B cell (primary cell): Measurements from ENCODE around the gene ATP11A. TPM values are rescaled to one million over a fixed set of nuclear protein-coding genes. Genes with fewer than 3 reads are reported as not detected.

ENCODE experiments used
- ATAC-seq: fragments of 200-7000 bp; cut with Tn5 transposase; one replicate; pipeline ENCODE4 v1.10.0; 2021; ENCODE audit warnings: low read depth, mild to moderate bottlenecking, moderate number of reproducible peaks, moderate library complexity
- CTCF ChIA-PET: fragments of 350-600 bp; sonication (Branson Sonifier 250); formaldehyde crosslinking; loops from one replicate; lab custom pipeline; 2021; ENCODE audit warnings: antibody characterized with exemption, inconsistent platforms; lab: Charles Lee
- POLR2A ChIA-PET: fragments of 350-600 bp; sonication (Branson Sonifier 250); formaldehyde crosslinking; loops from one replicate; lab custom pipeline; 2021; ENCODE audit warnings: antibody characterized with exemption; lab: Charles Lee
- DNase-seq: peaks from one replicate; pipeline ENCODE4 v3.0.0; 2013
- H2AFZ ChIP-seq: 2 replicates; pipeline ENCODE4 v1.6.1; 2012; ENCODE audit warnings: mild to moderate bottlenecking, low read depth, low read length; ENCODE audit not compliant: insufficient read depth, poor library complexity, severe bottlenecking
- H3K27ac ChIP-seq, 2 donors: 1 replicate in 1 of 2; 2 replicates in 1 of 2; pipeline ENCODE4 v1.5.1; 2012 to 2013; ENCODE audit warnings: low read length in 2 of 2, mild to moderate bottlenecking in 2 of 2, moderate library complexity in 1 of 2
- H3K27me3 ChIP-seq, 4 experiments: fragments of 200-600 bp in 1 of 4; sonication (generic) in 1 of 4; replicated peaks in 1 of 4; 1 replicate in 2 of 4; 2 replicates in 2 of 4; pipeline versions ENCODE4 v1.6.1 to v1.7.0; 2013 to 2016; ENCODE audit warnings: low read length in 3 of 4, mild to moderate bottlenecking in 2 of 4, mixed read lengths in 1 of 4, moderate library complexity in 1 of 4; ENCODE audit not compliant: insufficient read depth in 4 of 4, control insufficient read depth in 3 of 4; ENCODE audit errors: control extremely low read depth in 1 of 4
- H3K36me3 ChIP-seq, 2 experiments: replicated peaks in 1 of 2; 1 replicate in 1 of 2; 2 replicates in 1 of 2; pipeline versions ENCODE4 v1.6.1 to v1.7.1; 2013; ENCODE audit warnings: low read length in 1 of 2; ENCODE audit not compliant: insufficient read depth in 2 of 2, control insufficient read depth in 1 of 2; ENCODE audit errors: control extremely low read depth in 1 of 2, extremely low read depth in 1 of 2
- H3K4me1 ChIP-seq, 2 donors: fragments of 200-600 bp in 1 of 2; sonication (generic) in 1 of 2; 1 replicate in 1 of 2; 2 replicates in 1 of 2; pipeline versions ENCODE4 v1.5.1 to v1.6.1; 2013 to 2017; ENCODE audit warnings: low read length in 2 of 2; ENCODE audit not compliant: control insufficient read depth in 2 of 2, insufficient read depth in 2 of 2
- H3K4me2 ChIP-seq: replicated peaks from 2 replicates; pipeline ENCODE3; 2012; ENCODE audit warnings: mild to moderate bottlenecking, low read depth, low read length; ENCODE audit not compliant: poor library complexity, severe bottlenecking
- H3K4me3 ChIP-seq, 5 experiments: fragments of 200-600 bp in 1 of 5; sonication (generic) in 1 of 5; 1 replicate in 3 of 5; 2 replicates in 2 of 5; pipeline versions ENCODE4 v1.5.1 to v1.7.0; 2011 to 2016; ENCODE audit warnings: low read length in 4 of 5, mild to moderate bottlenecking in 4 of 5, low read depth in 2 of 5, control low read depth in 1 of 5, moderate library complexity in 1 of 5; ENCODE audit not compliant: insufficient read depth in 1 of 5; ENCODE audit errors: control extremely low read depth in 1 of 5, extremely low read depth in 1 of 5
- H3K79me2 ChIP-seq: fragments of 200-600 bp; sonication (generic); one replicate; pipeline ENCODE4 v1.6.0; 2016; ENCODE audit warnings: low read length; ENCODE audit not compliant: control insufficient read depth, insufficient read depth
- H3K9ac ChIP-seq: fragments of 200-600 bp; sonication (generic); 2 replicates; pipeline ENCODE4 v1.6.1; 2017; ENCODE audit warnings: mild to moderate bottlenecking, low read length, moderate library complexity
- H3K9me3 ChIP-seq, 3 donors: one replicate each; pipeline versions ENCODE4 v1.6.1 to v1.7.1; 2013; ENCODE audit warnings: low read length in 2 of 3; ENCODE audit not compliant: control insufficient read depth in 2 of 3, insufficient read depth in 1 of 3; ENCODE audit errors: control extremely low read depth in 1 of 3
- H4K20me1 ChIP-seq: 2 replicates; pipeline ENCODE4 v1.6.0; 2012; ENCODE audit warnings: mild to moderate bottlenecking, low read length; ENCODE audit not compliant: insufficient read depth, control insufficient read depth, poor library complexity, severe bottlenecking
- H3K27ac Mint-ChIP-seq: one replicate; pipeline ENCODE4 v1.8.0; 2021; ENCODE audit warnings: mixed read lengths
- H3K27me3 Mint-ChIP-seq: one replicate; pipeline ENCODE4 v1.8.0; 2021; ENCODE audit warnings: mixed read lengths
- H3K4me1 Mint-ChIP-seq: one replicate; pipeline ENCODE4 v1.8.0; 2021; ENCODE audit warnings: mixed read lengths
- H3K4me3 Mint-ChIP-seq: one replicate; pipeline ENCODE4 v1.8.0; 2021; ENCODE audit warnings: mixed read lengths
- H3K9me3 Mint-ChIP-seq: one replicate; pipeline ENCODE4 v1.8.0; 2022; ENCODE audit warnings: mixed read lengths; ENCODE audit not compliant: insufficient read depth
- EZH2 ChIP-seq: IDR thresholded peaks from 2 replicates; pipeline ENCODE4 v1.6.1; 2012; ENCODE audit warnings: borderline replicate concordance, low read depth, mild to moderate bottlenecking, moderate library complexity, low read length; ENCODE audit not compliant: insufficient read depth, poor library complexity, severe bottlenecking
- WGBS: methylation state at CpG from one replicate; pipeline ENCODE4 v1.1.5; 2013; ENCODE audit warnings: missing lambda C conversion rate; ENCODE audit not compliant: insufficient coverage; 5-methylcytosine and 5-hydroxymethylcytosine counted together
- intact Hi-C: fragments of 100-400 bp; cut with micrococcal nuclease; formaldehyde crosslinking; loops from one replicate; pipeline ENCODE4 v1.10.0; 2022
- polyA plus RNA-seq: library from polyadenylated mRNA; depleted of rRNA; stranded (reverse); fragments of >200 nt; gene quantifications from 2 replicates; pipeline ENCODE4 v1.2.3, GENCODE V29; 2012
- total RNA-seq, 2 donors: library from RNA; stranded (reverse); fragments of 120-200 nt in 1 of 2; gene quantifications; 1 replicate in 1 of 2; 2 replicates in 1 of 2; pipeline versions ENCODE4 v1.2.3 to v1.2.4, GENCODE V29; 2013 to 2022
- TF ChIP-seq, protein P1 (sequence below): fragments of 200-600 bp; IDR thresholded peaks from one replicate; pipeline ENCODE4 v1.8.0; 2022; ENCODE audit warnings: antibody characterized with exemption, mild to moderate bottlenecking

The ATP11A gene
- total and polyA plus RNA-seq, 2 donors (not counting 1 experiment from before 2014, with no cell fraction given): 36.9 to 60.3 TPM

DNA sequence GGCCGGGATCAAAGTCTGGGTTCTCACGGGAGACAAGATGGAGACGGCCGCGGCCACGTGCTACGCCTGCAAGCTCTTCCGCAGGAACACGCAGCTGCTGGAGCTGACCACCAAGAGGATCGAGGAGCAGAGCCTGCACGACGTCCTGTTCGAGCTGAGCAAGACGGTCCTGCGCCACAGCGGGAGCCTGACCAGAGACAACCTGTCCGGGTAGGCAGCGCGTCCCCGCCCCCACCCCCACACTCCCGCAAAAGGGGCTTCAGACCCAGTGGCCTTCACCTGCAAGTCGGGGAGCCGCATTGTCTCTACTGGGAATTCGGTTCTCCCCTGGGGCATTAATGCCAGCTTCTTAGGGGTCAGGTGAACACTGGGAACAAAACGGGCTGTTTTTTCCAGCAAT lies 164.5 kb downstream of the ATP11A start:
- TF ChIP-seq, protein P1, sequence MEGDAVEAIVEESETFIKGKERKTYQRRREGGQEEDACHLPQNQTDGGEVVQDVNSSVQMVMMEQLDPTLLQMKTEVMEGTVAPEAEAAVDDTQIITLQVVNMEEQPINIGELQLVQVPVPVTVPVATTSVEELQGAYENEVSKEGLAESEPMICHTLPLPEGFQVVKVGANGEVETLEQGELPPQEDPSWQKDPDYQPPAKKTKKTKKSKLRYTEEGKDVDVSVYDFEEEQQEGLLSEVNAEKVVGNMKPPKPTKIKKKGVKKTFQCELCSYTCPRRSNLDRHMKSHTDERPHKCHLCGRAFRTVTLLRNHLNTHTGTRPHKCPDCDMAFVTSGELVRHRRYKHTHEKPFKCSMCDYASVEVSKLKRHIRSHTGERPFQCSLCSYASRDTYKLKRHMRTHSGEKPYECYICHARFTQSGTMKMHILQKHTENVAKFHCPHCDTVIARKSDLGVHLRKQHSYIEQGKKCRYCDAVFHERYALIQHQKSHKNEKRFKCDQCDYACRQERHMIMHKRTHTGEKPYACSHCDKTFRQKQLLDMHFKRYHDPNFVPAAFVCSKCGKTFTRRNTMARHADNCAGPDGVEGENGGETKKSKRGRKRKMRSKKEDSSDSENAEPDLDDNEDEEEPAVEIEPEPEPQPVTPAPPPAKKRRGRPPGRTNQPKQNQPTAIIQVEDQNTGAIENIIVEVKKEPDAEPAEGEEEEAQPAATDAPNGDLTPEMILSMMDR: no peak
- no peaks in the 10 kb centered on the region for H4K20me1 ChIP-seq
- Mint-ChIP-seq H3K4me3 (no peak overlapping the region), H3K27me3 (no peaks in the 10 kb centered on the region), H3K4me1 (peaks cover 6% of the 10 kb centered on the region), H3K9me3 (no peaks in the 10 kb centered on the region), H3K27ac (no peak overlapping the region)
- H3K9me3 ChIP-seq: no peaks in the 10 kb centered on the region
- H3K4me1 ChIP-seq: peaks cover under 1 to 1% of the 10 kb centered on the region in 2 donors
- no peaks in the 10 kb centered on the region for H3K27me3 ChIP-seq
- no peak overlapping the region for H3K27ac ChIP-seq
- H3K4me3 ChIP-seq: no peak overlapping the region
- H3K4me2 ChIP-seq: no peak overlapping the region
- H3K36me3 ChIP-seq: peaks cover 0 to 23% of the 10 kb centered on the region in 2 experiments
- ATAC-seq: no peak
- DNase-seq: no peak
- intact Hi-C loops: no loop called here
- no peak overlapping the region for H2AFZ ChIP-seq
- WGBS: 98% methylated on average over 25 of the region's 25 CpGs
- POLR2A ChIA-PET: no interaction called here
- CTCF ChIA-PET: no interaction called here
- no peaks in the 10 kb centered on the region for H3K79me2 ChIP-seq
- no peak overlapping the region for H3K9ac ChIP-seq

DNA sequence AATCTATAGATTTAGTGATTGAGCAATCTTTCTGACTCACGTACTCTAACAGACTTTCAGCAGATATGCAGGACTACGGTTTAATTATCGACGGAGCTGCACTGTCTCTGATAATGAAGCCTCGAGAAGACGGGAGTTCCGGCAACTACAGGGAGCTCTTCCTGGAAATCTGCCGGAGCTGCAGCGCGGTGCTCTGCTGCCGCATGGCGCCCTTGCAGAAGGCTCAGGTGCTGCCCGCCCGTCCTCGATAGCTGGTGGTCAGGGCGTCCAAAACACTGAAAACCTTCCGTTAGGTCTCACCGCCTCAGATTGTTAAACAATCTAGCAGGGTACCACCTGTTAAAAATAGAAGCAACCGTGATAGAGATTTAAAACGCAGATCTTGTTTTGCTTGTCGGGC lies 166.0 kb downstream of the ATP11A start:
- POLR2A ChIA-PET: no interaction called here
- Histone ChIP-seq H3K9me3 (no peaks in the 10 kb centered on the region), H2AFZ (no peak overlapping the region), H3K4me1 (peaks cover 13 to 16% of the 10 kb centered on the region in 2 donors), H3K9ac (no peak overlapping the region), H3K4me2 (no peak overlapping the region), H3K79me2 (no peaks in the 10 kb centered on the region), H3K27ac (no peak overlapping the region), H3K27me3 (no peaks in the 10 kb centered on the region), H3K4me3 (no peak overlapping the region), H4K20me1 (no peaks in the 10 kb centered on the region), H3K36me3 (peaks cover 0 to 26% of the 10 kb centered on the region in 2 experiments)
- no peak for ATAC-seq
- no peaks in the 10 kb centered on the region for H3K9me3 Mint-ChIP-seq
- intact Hi-C loops: no loop called here
- DNase-seq: no peak
- H3K27me3 Mint-ChIP-seq: no peaks in the 10 kb centered on the region
- TF ChIP-seq, protein P1: no peak
- no peak for TF ChIP-seq EZH2
- no peak overlapping the region for H3K4me3 Mint-ChIP-seq
- CTCF ChIA-PET: interaction anchor here (0.5 kb wide), 1 partner anchor 28 kb away, joined by 7 read pairs; no protein-coding TSS in a partner anchor
- no peak overlapping the region for H3K27ac Mint-ChIP-seq
- peaks cover 19% of the 10 kb centered on the region for H3K4me1 Mint-ChIP-seq
- WGBS: 98% methylated on average over 18 of the region's 21 CpGs
